GM18499 (cell line): Measurements from ENCODE around the gene PRPF31.
"Not testable (repeated sequence)": the region's sequence is repeated elsewhere in the genome, so short reads cannot be mapped to it uniquely, and the experiment has no call there.

ENCODE experiments used
- ATAC-seq: cut with Tn5 transposase; IDR thresholded peaks from one replicate; pipeline ENCODE4 v1.9.1; 2021; ENCODE audit warnings: moderate number of reproducible peaks; ENCODE audit not compliant: insufficient read depth, unreplicated experiment

The PRPF31 gene

DNA sequence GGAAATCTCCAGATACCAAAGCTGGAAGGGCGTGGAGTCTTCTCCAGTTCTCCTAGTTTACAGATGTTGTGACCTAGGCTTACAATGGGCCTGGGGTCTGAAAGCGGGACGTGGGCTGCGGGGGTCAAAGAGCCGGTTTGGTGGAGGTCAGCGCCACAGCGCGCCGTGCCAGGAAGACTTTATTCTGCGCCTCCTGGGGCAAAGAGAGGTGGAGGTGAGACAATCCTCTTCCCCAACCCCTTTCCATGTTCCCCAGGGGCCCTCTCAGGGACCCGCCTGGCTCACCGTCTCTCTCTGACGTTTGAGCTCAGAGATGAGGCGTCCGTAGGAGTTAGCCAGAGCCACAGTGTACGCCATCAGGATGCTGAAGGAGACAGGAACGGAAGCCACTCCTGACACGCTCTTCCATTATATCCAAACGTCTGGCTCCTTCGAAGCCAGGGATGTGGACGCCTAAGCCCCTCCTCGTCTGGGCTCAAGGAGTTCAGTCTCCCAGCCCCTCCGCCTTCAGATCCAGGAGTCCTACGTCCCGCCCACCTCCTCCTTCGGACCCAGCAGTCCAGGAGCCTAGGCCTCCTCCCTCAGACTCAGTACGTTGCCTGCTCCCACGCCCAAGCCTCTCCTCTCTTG, 44.7 kb downstream of the PRPF31 start:
- no peak for ATAC-seq

DNA sequence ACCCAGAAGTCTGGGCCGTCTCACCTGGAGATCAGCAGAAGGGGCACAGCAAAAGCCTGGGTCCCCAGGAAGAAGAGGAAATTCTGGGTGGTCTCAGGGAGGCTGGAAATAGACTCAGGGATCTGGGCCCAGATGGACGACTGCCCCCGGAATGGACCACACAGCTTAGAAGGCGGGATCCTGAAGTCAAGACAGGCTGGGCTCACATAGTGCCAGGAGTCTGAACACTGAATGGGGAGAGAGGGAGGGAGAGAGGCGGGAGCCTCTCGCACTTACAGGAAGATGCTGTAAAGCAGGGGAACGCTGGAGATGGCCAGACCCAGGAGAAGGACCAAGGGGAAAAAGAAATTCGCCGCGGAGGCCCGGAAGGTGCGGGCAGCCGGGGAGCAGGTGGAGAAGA, 45.3 kb downstream of the PRPF31 start:
- ATAC-seq = no peak

DNA sequence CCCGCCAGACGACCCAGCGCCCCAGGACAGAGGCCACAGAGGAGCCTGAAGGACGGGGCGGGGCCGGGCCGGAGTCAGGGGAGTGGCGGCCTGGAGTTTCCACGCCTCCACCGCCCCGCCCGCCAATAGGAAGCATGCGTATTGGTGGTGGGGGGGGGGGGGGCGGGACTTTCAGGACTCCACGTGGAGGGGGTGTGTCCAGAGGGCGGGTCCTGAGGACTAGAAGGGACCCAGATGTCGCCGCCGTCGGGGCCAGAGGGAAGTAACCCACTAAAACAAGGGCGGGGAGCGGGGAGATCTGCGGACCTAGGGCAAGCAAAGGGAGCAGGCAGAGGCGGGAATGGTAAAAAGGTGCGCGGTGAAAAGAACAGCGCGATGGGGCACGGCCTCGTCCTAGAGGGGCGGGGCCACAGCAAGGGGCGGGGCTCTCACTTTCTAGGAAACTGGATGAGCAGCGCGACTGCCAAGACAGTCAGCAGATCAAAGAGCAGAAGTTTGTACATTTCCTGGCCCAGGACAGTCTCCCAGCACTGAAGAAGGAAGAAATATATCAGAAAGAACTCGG, 46.8 kb downstream of the PRPF31 start:
- ATAC-seq = no peak

DNA sequence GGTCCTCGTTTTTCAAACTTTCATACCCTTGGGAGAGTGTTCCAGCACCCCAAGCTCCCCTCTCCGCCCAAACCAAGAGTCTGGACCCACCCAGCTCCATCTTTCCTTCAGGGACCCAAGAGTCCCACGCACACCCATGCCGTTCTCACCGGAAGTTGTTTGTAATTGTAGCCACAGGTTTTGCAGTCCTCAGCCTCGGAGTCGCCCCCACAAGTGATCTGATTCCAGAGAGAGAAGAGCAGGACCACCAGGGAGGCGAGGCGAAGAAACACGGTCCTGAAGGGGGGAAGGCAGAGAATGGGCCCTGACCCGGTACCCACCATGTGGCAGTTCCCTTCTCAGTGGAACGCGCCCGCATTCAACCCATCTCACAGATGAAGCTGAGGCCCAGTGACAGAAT, 47.3 kb downstream of the PRPF31 start:
- no peak for ATAC-seq

DNA sequence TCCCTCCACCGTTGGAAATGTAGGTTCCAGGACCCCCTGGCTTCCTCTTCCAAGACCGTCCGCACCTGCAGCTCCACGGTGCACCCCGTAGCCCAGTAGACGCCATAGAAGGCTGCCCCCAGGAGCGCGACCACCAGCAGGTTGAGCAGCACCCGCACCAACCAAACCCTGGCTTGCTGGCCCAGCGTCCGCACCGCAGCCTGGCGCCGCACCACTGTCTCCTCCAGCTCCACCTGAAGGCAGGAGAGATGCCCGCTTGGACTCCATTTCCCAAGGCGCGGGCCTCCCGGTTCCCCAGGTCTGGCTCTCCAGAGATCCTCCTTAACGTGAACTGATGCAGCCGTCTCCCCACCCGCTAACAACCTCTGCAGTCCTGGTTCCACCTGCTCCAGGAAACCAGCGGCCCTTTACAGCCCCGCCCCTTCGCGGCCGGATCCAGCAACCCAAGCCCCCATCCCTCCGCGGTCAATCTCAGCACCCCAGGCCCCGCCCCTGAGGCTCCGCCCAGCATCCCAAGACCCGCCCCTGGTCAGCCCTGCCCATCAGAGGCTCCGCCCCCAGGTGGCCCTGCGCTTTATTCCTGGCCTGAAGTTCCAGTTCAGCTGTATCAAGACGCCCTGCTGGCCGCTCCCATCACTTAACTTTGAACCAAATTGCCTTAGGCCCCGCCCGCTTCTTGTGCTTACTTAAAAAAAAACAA, 49.0 kb downstream of the PRPF31 start:
- ATAC-seq = no peak

DNA sequence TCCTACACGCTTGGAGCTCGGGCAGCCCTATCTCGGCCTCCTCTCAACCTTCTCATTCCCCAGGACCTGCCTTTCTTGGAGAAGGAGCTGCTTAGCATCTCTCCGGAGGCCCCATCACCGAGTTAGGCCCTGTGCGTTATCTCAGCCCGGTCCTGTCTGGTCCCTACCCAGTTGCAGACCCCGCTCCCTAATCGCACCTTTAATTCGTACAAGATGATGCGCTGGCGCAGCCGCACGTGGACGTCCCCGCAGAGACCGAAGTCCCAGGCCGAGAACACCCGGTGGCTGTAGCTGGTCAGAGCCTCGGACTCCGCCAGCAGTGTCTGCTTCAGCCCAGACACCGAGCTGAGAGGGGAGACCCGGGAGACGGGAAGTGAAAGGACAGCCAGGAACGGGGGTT, 49.7 kb downstream of the PRPF31 start:
- ATAC-seq = no peak

DNA sequence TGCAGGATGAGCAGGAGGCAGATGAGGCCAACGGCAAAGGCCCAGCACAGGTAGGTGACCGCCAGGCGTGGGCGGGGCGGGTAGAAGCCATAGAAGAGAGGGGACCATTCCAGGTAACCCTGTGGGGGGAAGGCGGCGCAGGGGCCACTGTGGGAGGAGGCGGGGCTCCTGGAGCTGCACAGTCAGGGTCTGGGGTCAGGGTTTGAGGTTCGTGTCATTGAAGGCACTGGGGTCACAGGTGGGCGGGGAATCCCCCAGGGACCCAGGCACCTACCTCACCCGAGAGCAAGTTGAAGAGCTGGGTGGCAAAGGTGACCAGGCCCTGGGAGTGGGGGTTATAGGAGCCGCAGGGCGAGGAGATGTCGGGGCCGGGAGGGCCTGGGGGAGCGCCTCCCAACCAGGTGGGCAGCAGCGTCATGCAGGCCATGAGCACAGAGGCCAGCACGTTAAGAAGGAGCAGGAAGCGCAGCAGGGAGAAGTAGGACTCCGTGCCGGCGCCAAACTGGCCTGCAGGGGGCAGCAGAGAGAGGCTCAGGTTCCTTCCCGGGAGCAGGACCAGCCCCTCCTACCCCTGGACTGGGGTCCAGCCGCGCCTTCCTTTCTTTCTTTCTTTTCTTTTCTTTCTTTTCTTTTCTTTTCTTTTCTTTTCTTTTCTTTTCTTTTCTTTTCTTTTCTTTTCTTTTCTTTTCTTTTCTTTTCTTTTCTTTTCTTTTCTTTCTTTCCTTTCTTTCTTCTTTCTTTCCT, 52.8 kb downstream of the PRPF31 start:
- ATAC-seq = no peak

DNA sequence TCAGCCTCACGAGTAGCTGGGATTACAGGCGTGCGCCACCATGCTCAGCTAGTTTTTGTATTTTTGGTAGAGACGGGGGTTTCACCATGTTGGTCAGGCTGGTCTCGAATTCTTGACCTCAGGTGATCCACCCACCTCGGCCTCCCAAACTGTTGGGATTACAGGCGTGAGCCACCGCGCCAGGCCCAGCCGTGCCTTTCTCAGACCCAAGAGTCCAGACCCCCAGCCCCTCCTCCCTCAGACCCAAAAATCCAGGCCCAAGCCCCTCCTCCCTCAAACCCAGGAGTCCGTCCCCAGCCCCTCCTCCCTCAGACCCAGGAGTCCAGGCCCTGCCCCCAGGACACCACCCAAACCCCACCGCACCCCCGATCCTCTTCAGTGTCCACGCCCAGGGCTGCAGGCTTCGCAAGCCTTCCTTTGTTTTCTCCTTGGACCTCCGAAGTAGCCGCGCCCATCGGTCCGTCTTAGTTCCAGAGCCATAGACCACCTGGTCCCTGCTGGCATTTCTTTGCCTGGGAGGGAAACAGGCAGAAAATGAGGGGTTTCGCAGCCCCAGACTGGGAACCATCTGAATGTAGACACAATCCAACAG, 53.7 kb downstream of the PRPF31 start:
- no peak for ATAC-seq

DNA sequence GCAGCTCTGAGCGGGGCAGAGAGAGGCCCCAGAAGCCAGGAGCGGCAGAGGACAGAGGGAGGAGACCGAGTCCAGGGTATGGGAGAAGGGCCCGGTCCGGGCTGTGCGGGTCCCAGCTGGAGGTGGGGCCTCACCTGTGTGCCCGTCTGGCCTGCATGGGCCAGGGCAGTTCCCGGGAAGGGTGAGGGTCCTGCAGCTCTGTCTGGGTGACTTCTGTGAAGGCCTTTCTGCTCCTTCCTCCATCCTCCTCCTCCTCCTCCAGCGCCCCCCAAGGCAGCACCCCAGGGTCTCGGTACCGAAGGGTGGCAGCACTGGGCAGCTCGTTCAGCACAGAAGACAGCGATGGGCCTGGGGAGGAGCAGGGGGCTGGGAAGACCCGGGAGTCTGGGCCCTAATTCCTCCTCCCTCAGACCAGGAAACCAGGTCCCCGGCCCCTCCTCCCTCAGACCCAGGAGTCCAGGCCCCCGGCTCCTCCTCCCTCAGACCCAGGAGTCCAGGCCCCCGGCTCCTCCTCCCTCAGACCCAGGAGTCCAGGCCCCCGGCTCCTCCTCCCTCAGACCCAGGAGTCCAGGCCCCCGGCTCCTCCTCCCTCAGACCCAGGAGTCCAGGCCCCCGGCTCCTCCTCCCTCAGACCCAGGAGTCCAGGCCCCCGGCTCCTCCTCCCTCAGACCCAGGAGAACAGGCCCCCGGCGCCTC, 56.3 kb downstream of the PRPF31 start:
- not testable (repeated sequence) for ATAC-seq

DNA sequence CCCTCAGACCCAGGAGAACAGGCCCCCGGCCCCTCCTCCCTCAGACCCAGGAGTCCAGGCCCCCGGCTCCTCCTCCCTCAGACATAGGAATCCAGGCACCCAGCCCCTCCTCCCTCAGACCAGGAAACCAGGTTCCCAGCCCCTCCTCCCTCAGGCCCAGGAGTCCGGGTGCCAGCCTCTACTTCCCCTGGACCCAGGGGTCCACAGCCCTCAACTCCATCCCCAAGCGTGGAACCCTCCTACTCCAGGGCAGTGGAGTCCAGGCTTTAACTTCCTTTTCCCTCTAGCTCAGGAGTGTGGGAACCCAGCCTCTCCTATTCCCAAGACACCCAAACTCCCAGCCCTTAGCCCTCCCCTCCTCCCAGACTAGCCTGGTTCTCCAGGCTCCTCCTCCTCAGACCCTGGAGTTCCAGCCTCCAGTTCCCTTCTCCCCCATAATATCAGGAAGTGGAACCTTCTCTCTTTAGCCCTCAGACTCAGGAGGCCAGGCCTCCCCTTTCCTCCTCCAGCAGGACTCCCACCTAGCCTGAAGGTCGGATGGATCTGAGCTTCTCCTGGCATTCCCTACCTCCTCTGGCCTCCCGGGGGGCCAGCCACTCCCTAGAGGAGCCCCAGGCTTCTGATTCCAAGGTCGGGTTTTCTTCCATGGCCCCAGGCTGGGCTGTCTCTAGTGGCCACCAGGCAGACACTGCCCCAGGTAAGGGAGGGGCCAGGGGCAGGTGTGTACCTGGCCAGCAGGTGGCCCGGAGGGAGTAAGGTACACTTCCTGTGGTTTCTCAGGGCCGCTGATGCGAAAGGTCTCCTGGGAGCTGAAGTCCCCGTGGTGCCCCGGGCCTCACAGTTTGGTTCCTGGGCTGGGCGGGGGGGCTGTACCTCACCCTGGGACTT, 57.2 kb downstream of the PRPF31 start, which contains the start of gene TMC4:
TSS of gene TMC4 (minus strand) at position 690 of the 888 bp plus-strand sequence. CDS start at position 647, 43 bp downstream.
- no peak for ATAC-seq

DNA sequence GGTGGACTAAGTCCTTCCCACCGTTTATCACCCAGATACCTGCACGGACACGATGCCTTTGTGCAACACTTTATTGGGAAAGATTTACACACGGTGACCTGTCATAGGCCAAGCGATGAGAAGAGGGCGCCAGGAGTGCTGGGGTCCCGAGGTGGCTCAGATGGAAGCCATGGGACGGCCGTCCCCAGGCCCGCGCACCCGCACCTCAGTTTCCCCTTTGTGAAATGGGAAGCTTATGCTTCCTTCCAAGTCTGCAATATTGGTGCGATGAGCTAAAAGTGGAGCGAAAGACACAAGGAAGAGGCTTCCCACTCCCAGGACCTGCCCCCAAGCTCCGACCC, 57.8 kb downstream of the PRPF31 start:
- ATAC-seq = no peak

DNA sequence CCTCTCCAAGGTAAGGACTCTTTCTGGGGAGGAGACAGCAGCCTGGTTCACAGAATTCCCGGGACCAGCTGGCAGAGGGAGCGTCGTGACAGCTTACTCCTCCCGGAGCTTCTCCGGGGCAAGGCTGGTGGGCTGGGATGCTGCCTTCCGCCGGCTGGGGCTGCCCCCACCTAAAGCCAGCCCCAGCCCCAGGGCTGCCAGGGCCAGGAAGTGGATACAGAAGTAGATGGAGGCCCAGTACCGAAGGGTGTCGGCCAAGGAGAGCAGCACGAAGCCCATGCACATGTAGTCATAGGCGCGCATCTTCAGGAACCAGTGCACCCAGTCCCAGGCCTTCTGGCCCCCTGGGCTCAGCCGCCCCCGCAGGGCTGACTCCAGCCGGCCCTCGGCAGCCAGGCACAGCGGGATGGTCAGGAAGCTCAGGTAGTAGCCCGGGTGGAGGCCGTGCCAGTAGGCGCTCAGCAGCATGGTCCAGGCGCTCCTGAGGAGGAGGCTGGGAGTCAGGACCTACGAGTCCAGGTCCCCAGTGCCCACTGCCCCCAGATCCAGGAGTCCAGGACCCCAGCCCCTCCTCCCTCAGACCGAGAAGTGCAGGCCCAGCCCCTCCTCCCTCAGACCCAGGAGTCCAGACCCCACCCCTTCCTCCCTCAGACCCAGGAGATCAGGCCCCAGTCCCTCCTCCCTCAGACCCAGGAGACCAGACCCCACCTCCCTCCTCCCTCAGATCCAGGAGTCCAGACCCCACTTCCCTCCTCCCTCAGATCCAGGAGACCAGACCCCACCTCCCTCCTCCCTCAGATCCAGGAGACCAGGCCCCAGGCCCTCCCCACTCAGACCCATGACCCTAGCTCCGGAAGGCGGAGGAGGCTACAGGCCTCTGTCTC, 58.6 kb downstream of the PRPF31 start:
- no peak for ATAC-seq

DNA sequence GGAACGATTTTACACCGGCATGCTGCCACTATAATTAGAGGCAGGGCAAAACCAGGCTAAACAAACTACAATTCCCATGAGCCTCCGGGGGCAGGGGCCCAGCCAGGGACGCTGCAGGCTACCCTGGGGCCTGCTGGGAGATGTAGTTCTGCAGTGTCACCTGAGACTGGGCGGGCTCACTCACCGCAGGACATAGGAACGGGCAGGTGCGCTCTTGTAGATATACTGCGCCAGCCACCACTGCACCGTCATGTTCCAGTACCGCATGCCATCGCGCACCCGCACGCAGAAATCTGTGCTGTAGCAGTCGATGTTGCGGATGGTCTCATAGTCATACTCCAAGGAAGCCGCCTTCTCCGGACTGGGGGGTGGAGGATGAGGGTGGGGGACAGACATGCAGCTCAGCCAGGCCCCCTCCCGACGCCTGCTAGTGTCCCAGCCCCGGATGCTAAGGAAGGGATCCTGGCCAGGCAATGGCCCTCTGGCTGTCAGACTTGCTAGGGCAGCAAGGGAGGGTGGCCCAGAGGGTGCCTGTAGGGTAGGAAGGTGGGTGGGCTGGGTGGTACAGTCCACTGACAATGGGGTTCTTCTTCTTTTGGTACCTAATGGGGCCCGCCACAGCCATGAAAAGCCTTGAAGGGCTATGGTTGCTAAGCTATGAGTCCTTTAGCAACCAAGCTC, 63.2 kb downstream of the PRPF31 start:
- no peak for ATAC-seq

DNA sequence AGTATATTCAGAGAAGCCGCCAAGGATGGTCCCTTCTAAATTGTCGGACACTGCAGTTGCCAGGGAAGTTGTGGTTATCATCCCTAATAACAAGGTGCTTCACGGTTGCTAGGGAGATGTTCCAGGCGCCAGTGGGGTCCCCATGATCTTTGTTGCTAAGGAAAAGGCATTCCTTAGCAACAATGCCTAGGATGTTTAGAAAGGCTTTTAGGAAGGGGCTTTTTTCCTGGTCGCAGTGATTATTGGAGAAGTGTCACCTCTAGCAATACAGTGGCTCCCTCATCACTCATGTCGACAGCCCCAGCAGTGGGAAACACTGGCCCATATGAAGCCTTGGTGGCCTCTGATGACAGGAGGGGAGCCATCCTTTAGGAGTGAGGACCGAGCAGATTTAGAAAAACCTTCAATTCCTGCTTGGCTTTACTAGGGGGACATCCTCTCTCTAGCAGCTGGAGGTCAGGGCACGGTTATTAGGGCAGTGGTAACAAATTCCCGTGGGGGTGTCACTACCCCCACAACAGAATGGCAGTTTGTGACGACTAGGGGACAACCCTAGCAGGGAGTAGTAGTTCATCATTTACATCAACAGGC, 63.8 kb downstream of the PRPF31 start:
- no peak for ATAC-seq

DNA sequence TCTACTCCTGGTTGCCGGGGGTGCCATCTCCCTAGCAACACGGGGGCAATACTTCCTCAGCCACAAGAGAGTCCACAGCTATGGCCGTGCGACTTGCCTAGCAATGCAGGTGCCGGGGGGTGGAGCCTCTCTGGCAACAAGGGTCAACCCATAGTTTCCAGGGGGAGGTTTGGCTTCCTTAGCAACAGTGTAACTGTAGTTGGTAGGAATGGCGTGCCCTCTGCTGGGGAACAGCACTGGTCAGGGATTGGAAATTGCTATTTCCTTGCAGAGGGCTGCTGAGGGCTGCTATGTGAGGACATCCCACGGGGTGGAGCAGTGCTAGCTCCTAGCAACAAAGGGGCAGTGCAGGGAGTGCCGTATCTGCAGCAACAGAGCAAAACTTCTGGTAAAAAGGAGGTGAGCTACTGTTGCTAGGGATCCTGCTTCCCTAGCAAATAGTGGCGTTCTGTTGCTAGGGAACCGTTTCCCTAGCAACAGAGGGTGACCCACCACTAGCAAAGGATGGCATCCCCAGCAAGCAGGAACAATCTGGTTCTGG, 64.4 kb downstream of the PRPF31 start:
- no peak for ATAC-seq

DNA sequence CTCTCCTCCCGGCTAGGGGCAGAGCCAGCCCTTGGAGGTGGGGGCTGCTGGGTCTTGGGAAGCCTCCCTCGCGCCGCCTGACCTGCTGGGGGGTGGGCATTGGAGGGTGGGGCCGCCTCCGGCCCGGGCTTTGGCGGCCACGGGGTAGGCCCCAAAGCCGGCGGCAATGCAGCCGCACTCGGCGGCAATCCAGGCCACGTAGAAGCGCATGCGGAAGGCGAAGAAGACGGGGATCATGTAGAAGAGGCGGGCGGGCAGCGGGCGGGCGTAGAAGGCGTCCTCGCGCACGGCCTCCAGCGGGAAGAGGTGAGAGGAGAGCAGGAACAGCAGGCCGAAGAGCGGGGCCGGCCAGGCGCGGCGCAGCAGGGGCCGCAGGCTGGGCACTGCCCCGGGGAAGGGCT, 65.1 kb downstream of the PRPF31 start:
- no peak for ATAC-seq
